H1 (cell line): ENCODE measurements around the gene GRM5. TPM values are rescaled to one million over a fixed set of nuclear protein-coding genes. Genes with fewer than 3 reads are reported as not detected.

Experiments used
- CTCF ChIA-PET: fragments of 300-600 bp; sonication (Branson Sonifier 250); formaldehyde crosslinking; loops from one replicate; lab custom pipeline; 2021; ENCODE audit not compliant: partially characterized antibody; lab: Charles Lee
- POLR2A ChIA-PET: fragments of 300-600 bp; sonication (Branson Sonifier 250); formaldehyde crosslinking; loops from one replicate; lab custom pipeline; 2021; ENCODE audit warnings: inconsistent platforms; ENCODE audit not compliant: partially characterized antibody; lab: Charles Lee
- DNase-seq, 2 experiments: peaks; one replicate each; pipeline versions ENCODE4 v3.0.0 to v3.0.0-alpha.2; 2010 to 2022; ENCODE audit warnings: low spot score in 2 of 2, low read depth in 1 of 2, mixed read lengths in 1 of 2
- FAIRE-seq: peaks from 2 replicates; lab custom pipeline; 2011; peaks lifted over from hg19 to GRCh38; lab: Jason Lieb, UNC
- H2AFZ ChIP-seq: 2 replicates; pipeline ENCODE4 v1.8.1; 2012; ENCODE audit warnings: low read length, inconsistent platforms
- H2AK5ac ChIP-seq: 2 replicates; pipeline ENCODE4 v1.6.1; 2013; ENCODE audit warnings: low read depth, low read length
- H2BK120ac ChIP-seq: replicated peaks from 2 replicates; pipeline ENCODE3; 2013; ENCODE audit warnings: low read depth, low read length, inconsistent platforms
- H2BK12ac ChIP-seq: 2 replicates; pipeline ENCODE4 v1.6.1; 2013; ENCODE audit warnings: low read depth, low read length
- H2BK15ac ChIP-seq: 2 replicates; pipeline ENCODE4 v1.6.1; 2013; ENCODE audit warnings: low read length
- H2BK20ac ChIP-seq: 2 replicates; pipeline ENCODE4 v1.6.1; 2013; ENCODE audit warnings: low read length
- H2BK5ac ChIP-seq: 2 replicates; pipeline ENCODE4 v1.6.1; 2013; ENCODE audit warnings: low read depth, low read length
- H3K14ac ChIP-seq: 2 replicates; pipeline ENCODE4 v1.6.1; 2013; ENCODE audit warnings: inconsistent platforms; ENCODE audit not compliant: insufficient read length
- H3K18ac ChIP-seq: 2 replicates; pipeline ENCODE4 v1.6.1; 2013; ENCODE audit warnings: low read length; ENCODE audit errors: extremely low read depth
- H3K23ac ChIP-seq: 2 replicates; pipeline ENCODE4 v1.6.1; 2013; ENCODE audit warnings: inconsistent platforms; ENCODE audit not compliant: insufficient read length
- H3K23me2 ChIP-seq: 2 replicates; pipeline ENCODE4 v1.6.1; 2013; ENCODE audit warnings: low read depth, low read length
- H3K27ac ChIP-seq: 2 replicates; pipeline ENCODE4 v1.6.1; 2011; ENCODE audit warnings: low read depth, low read length, inconsistent platforms
- H3K27me3 ChIP-seq, 4 experiments: replicated peaks in 1 of 4; 1 replicate in 1 of 4; 2 replicates in 3 of 4; pipeline versions ENCODE4 v1.6.1 to v1.8.1; 2011 to 2013; ENCODE audit warnings: low read length in 3 of 4, mild to moderate bottlenecking in 3 of 4, inconsistent platforms in 2 of 4, mixed read lengths in 2 of 4, moderate library complexity in 1 of 4; ENCODE audit not compliant: control insufficient read depth in 3 of 4, insufficient read depth in 3 of 4; ENCODE audit errors: extremely low read depth in 1 of 4
- H3K36me3 ChIP-seq, 4 experiments: 2 replicates each; pipeline versions ENCODE4 v1.6.1 to v1.8.1; 2011 to 2013; ENCODE audit warnings: mild to moderate bottlenecking in 4 of 4, low read length in 3 of 4, moderate library complexity in 2 of 4, control low read depth in 1 of 4, inconsistent platforms in 1 of 4; ENCODE audit not compliant: insufficient read depth in 4 of 4, control insufficient read depth in 2 of 4
- H3K4ac ChIP-seq: replicated peaks from 2 replicates; pipeline ENCODE3; 2013; ENCODE audit warnings: low read length, low read depth, mixed read lengths, inconsistent platforms; ENCODE audit not compliant: insufficient read length
- H3K4me1 ChIP-seq, 4 experiments: replicated peaks in 1 of 4; 1 replicate in 1 of 4; 2 replicates in 3 of 4; pipeline versions ENCODE4 v1.6.1 to v1.8.1; 2011 to 2013; ENCODE audit warnings: low read length in 3 of 4, inconsistent platforms in 2 of 4, mixed read lengths in 1 of 4; ENCODE audit not compliant: insufficient read depth in 4 of 4, control insufficient read depth in 3 of 4
- H3K4me2 ChIP-seq, 2 experiments: 2 replicates each; pipeline versions ENCODE4 v1.6.1 to v1.8.1; 2011 to 2013; ENCODE audit warnings: low read depth in 2 of 2, low read length in 2 of 2, control low read depth in 1 of 2, inconsistent platforms in 1 of 2, mild to moderate bottlenecking in 1 of 2; ENCODE audit not compliant: insufficient read depth in 1 of 2
- H3K4me3 ChIP-seq, 4 experiments: fragments of 200-600, 300-600 bp in 1 of 4; sonication (generic), shearing (Covaris generic), sonication (Bioruptor Twin) in 1 of 4; 2 replicates each; pipeline versions ENCODE4 v1.5.1 to v1.8.1; 2011 to 2016; ENCODE audit warnings: low read length in 4 of 4, low read depth in 3 of 4, control low read depth in 2 of 4, inconsistent platforms in 2 of 4, mild to moderate bottlenecking in 2 of 4, mixed read lengths in 1 of 4, moderate library complexity in 1 of 4; ENCODE audit not compliant: insufficient read depth in 2 of 4; ENCODE audit errors: extremely low read depth in 1 of 4
- H3K56ac ChIP-seq: replicated peaks from 2 replicates; pipeline ENCODE3; 2013; ENCODE audit warnings: low read depth, mild to moderate bottlenecking, mixed read lengths, low read length, inconsistent platforms; ENCODE audit not compliant: insufficient read length
- H3K79me1 ChIP-seq: 2 replicates; pipeline ENCODE4 v1.6.1; 2013; ENCODE audit warnings: low read depth, low read length, control low read depth
- H3K79me2 ChIP-seq, 2 experiments: 2 replicates each; pipeline versions ENCODE4 v1.6.1 to v1.8.1; 2012 to 2013; ENCODE audit warnings: low read length in 2 of 2, mild to moderate bottlenecking in 2 of 2, inconsistent platforms in 1 of 2; ENCODE audit not compliant: insufficient read depth in 2 of 2, control insufficient read depth in 1 of 2
- H3K9ac ChIP-seq, 4 experiments: replicated peaks in 1 of 4; 1 replicate in 1 of 4; 2 replicates in 3 of 4; pipeline versions ENCODE4 v1.6.1 to v1.8.1; 2011 to 2013; ENCODE audit warnings: low read depth in 3 of 4, low read length in 3 of 4, control low read depth in 2 of 4, mild to moderate bottlenecking in 2 of 4, moderate library complexity in 2 of 4, inconsistent platforms in 1 of 4; ENCODE audit errors: extremely low read depth in 1 of 4
- H3K9me3 ChIP-seq, 2 experiments: 2 replicates each; pipeline versions ENCODE4 v1.6.1 to v1.8.1; 2012 to 2013; ENCODE audit warnings: mild to moderate bottlenecking in 2 of 2, moderate library complexity in 2 of 2, control low read depth in 1 of 2, inconsistent platforms in 1 of 2, low read depth in 1 of 2, low read length in 1 of 2, mixed read lengths in 1 of 2; ENCODE audit not compliant: insufficient read depth in 2 of 2
- H4K20me1 ChIP-seq, 2 experiments: replicated peaks in 1 of 2; 2 replicates each; pipeline versions ENCODE3 to v1.8.1; 2011 to 2013; ENCODE audit warnings: inconsistent platforms in 2 of 2, low read length in 2 of 2, mild to moderate bottlenecking in 1 of 2; ENCODE audit not compliant: insufficient read depth in 2 of 2, control insufficient read depth in 1 of 2
- H4K5ac ChIP-seq: 2 replicates; pipeline ENCODE4 v1.6.1; 2013; ENCODE audit warnings: low read length, low read depth, mixed read lengths, inconsistent platforms; ENCODE audit not compliant: insufficient read length
- H4K8ac ChIP-seq: 2 replicates; pipeline ENCODE4 v1.8.0; 2013; ENCODE audit warnings: mild to moderate bottlenecking, moderate library complexity, low read length, inconsistent platforms; ENCODE audit not compliant: insufficient read depth; ENCODE audit errors: extremely low read depth
- H4K91ac ChIP-seq: replicated peaks from 2 replicates; pipeline ENCODE3; 2013; ENCODE audit warnings: low read length, mixed read lengths, inconsistent platforms; ENCODE audit not compliant: insufficient read length
- KDM4A ChIP-seq: IDR thresholded peaks from one replicate; pipeline ENCODE4 v1.7.1; 2012; ENCODE audit warnings: low read depth, mild to moderate bottlenecking, moderate library complexity, low read length, inconsistent platforms; ENCODE audit not compliant: severe bottlenecking
- polyA plus RNA-seq, 7 experiments: library from polyadenylated mRNA; depleted of rRNA in 3 of 7; stranded (reverse) in 5 of 7; unstranded in 2 of 7; fragments of >200 nt in 5 of 7; fragments of 200-250 nt in 2 of 7; gene quantifications; 1 replicate in 5 of 7; 2 replicates in 1 of 7; 4 replicates in 1 of 7; pipeline versions ENCODE4 v1.2.1 to v1.2.3, GENCODE V29; 2011 to 2013; ENCODE audit warnings: missing spikeins in 2 of 7, mixed read lengths in 2 of 7
- total RNA-seq: library from RNA; stranded (reverse); fragmentation: NEBNext Ultra II Directional; extraction: Animal tissue kit (Norgen Biotek cat#: 25700); gene quantifications from 2 replicates; pipeline ENCODE4 v1.2.1, GENCODE V29; 2021

GRM5 gene
- total and polyA plus RNA-seq, 2 of the 8 experiments (the other 6 are each of a cell fraction or from before 2014, with no cell fraction given) = 0.15 to 0.43 TPM

GRCh38 chr11:88655656-88656055 is 410.1 kb downstream of the GRM5 start:
- Histone ChIP-seq H3K4me1 (peaks cover 0 to 2% (median 0%) of the 10 kb centered on the region in 4 experiments; a peak in 1 of 7 replicates), H2BK12ac (no peak overlapping the region), H3K23me2 (no peaks in the 10 kb centered on the region), H3K36me3 (no peaks in the 10 kb centered on the region), H3K18ac (no peak overlapping the region), H3K56ac (no peak overlapping the region), H3K4me2 (no peak overlapping the region), H2AK5ac (no peak overlapping the region), H4K91ac (no peak overlapping the region), H3K27me3 (no peaks in the 10 kb centered on the region), H3K9ac (no peak overlapping the region), H3K27ac (no peak overlapping the region), H2BK15ac (no peak overlapping the region), H3K14ac (no peak overlapping the region), H2AFZ (no peak overlapping the region), H2BK20ac (no peak overlapping the region), H3K79me2 (no peaks in the 10 kb centered on the region), H4K8ac (no peak overlapping the region), H3K4me3 (no peak overlapping the region), H2BK120ac (no peak overlapping the region), H3K23ac (no peak overlapping the region), H2BK5ac (no peak overlapping the region), H3K4ac (no peak overlapping the region), H3K79me1 (no peaks in the 10 kb centered on the region), H3K9me3 (no peaks in the 10 kb centered on the region; a peak in 1 of 4 replicates), H4K20me1 (no peaks in the 10 kb centered on the region), H4K5ac (no peak overlapping the region)
- POLR2A ChIA-PET = no interaction called here
- no peak for FAIRE-seq
- CTCF ChIA-PET = no interaction called here
- no peak for DNase-seq
- no peak for TF ChIP-seq KDM4A
